ENCODE measurements around the gene CBFA2T3. TPM values are rescaled to one million over a fixed set of nuclear protein-coding genes. Genes with fewer than 3 reads are reported as not detected.
"Not testable (repeated sequence)": the region's sequence is repeated elsewhere in the genome, so short reads cannot be mapped to it uniquely, and the experiment has no call there.

The CBFA2T3 gene
- total and polyA plus RNA-seq, 4 donors, result 4.7 to 11.8 (median 6.6) TPM

DNA sequence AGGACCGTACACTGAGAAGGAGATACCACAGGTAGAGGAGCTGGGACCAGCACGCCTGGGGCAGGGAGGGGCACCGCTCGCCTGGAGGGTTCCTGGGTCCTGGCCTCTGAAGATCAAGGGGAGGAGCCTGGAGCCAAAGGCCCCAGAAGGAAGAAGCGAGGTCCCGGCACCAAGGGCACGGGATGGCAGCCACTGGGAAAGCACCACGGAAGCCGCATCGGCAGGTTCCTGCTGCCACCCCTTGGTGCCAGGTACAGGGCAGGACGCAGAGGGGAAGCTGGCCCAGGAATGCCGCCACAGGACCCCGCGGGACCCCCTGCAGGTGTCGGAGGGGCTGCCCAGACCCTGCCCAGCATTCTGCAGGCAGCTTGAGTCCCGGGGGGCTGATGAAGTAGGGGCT, 42.5 kb upstream of the CBFA2T3 start:
- Histone ChIP-seq H3K36me3 (ENCODE audit: control insufficient read depth in 4 of 4, insufficient read depth in 4 of 4, low read length in 4 of 4) (no peaks in the 10 kb centered on the region), H3K9ac (ENCODE audit: insufficient read depth in 1 of 2, low read length in 2 of 2) (no peak overlapping the region), H3K27ac (ENCODE audit: low read depth in 1 of 2, low read length in 1 of 2) (no peak overlapping the region), H3K4me1 (ENCODE audit: control insufficient read depth in 5 of 5, insufficient read depth in 5 of 5, low read length in 5 of 5) (no peaks in the 10 kb centered on the region), H3K4me3 (no peak overlapping the region), H3K27me3 (ENCODE audit: control insufficient read depth in 3 of 3, insufficient read depth in 3 of 3, low read length in 2 of 3) (peaks cover 2 to 12% (median 6%) of the 10 kb centered on the region in 3 donors), H3K9me3 (ENCODE audit: control insufficient read depth in 4 of 4, insufficient read depth in 3 of 4, low read length in 3 of 4) (peaks cover 0 to 29% (median 0%) of the 10 kb centered on the region in 4 donors)
- DNase-seq (no peak), ATAC-seq (ENCODE audit: insufficient read depth, low FRiP score) (no peak)
- 80 to 92% methylated on average over 15 to 16 of the region's 16 CpGs for WGBS, 2 donors
- TF ChIP-seq, protein P1, sequence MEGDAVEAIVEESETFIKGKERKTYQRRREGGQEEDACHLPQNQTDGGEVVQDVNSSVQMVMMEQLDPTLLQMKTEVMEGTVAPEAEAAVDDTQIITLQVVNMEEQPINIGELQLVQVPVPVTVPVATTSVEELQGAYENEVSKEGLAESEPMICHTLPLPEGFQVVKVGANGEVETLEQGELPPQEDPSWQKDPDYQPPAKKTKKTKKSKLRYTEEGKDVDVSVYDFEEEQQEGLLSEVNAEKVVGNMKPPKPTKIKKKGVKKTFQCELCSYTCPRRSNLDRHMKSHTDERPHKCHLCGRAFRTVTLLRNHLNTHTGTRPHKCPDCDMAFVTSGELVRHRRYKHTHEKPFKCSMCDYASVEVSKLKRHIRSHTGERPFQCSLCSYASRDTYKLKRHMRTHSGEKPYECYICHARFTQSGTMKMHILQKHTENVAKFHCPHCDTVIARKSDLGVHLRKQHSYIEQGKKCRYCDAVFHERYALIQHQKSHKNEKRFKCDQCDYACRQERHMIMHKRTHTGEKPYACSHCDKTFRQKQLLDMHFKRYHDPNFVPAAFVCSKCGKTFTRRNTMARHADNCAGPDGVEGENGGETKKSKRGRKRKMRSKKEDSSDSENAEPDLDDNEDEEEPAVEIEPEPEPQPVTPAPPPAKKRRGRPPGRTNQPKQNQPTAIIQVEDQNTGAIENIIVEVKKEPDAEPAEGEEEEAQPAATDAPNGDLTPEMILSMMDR (IDR thresholded peaks at IDR 0.05; ENCODE audit: control extremely low read depth, extremely low read depth), result no peak

DNA sequence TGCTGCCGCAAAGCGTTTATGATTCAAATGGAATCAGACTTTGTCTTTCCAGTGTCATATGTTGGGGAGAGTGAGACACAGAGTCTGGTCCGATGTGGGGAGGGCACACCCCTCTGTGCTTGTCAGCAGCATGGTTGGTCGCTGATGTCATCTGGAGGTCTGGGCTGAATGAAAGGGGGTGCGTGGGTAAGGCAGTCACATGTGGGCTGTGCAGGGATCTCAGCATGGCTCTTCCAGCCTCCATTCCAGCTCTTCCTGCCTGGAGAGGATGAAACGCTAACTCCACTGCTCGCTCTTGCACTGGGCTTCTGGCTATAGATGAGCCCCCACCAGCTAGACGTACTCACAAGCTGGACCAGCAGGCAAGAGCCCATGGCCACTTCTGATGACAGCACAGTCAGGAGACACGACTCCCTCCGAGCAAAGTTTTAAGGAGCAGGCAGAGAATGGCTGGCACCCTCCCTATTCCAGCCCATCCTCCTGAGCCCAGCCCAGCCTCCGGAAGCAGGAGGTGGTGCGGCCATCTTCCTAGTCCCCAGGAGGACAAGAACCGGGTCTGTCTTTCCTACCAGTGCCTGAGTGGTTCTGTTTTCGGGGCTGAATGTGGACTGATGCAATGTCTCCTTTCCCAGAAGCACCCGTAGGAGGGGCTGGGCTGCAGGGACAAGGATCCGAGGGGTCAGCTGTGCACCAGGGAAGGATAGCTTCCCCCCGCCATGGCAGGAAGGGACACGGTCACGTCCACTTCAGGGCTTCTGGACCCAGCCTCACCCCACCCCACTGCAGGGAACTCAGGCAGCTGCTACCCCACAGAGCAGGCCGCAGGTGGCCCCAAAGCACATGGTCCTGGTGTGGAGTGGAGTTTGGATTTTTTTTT, 41.5 kb upstream of the CBFA2T3 start:
- no peaks in the 10 kb centered on the region for H3K36me3 ChIP-seq (ENCODE audit: control insufficient read depth in 4 of 4, insufficient read depth in 4 of 4, low read length in 4 of 4)
- H3K4me3 ChIP-seq, result no peak overlapping the region
- DNase-seq, result no peak
- H3K9me3 ChIP-seq (ENCODE audit: control insufficient read depth in 4 of 4, insufficient read depth in 3 of 4, low read length in 3 of 4), result peaks cover 0 to 27% (median 0%) of the 10 kb centered on the region in 4 donors
- 73 to 85% methylated on average over 20 of the region's 20 CpGs for WGBS, 2 donors
- no peaks in the 10 kb centered on the region for H3K4me1 ChIP-seq (ENCODE audit: control insufficient read depth in 5 of 5, insufficient read depth in 5 of 5, low read length in 5 of 5)
- peaks cover 2 to 12% (median 6%) of the 10 kb centered on the region in 3 donors for H3K27me3 ChIP-seq (ENCODE audit: control insufficient read depth in 3 of 3, insufficient read depth in 3 of 3, low read length in 2 of 3)
- TF ChIP-seq, protein P1 (IDR thresholded peaks at IDR 0.05; ENCODE audit: control extremely low read depth, extremely low read depth), result no peak
- H3K27ac ChIP-seq (ENCODE audit: low read depth in 1 of 2, low read length in 1 of 2), result no peak overlapping the region
- no peak overlapping the region for H3K9ac ChIP-seq (ENCODE audit: insufficient read depth in 1 of 2, low read length in 2 of 2)
- ATAC-seq (ENCODE audit: insufficient read depth, low FRiP score), result no peak

DNA sequence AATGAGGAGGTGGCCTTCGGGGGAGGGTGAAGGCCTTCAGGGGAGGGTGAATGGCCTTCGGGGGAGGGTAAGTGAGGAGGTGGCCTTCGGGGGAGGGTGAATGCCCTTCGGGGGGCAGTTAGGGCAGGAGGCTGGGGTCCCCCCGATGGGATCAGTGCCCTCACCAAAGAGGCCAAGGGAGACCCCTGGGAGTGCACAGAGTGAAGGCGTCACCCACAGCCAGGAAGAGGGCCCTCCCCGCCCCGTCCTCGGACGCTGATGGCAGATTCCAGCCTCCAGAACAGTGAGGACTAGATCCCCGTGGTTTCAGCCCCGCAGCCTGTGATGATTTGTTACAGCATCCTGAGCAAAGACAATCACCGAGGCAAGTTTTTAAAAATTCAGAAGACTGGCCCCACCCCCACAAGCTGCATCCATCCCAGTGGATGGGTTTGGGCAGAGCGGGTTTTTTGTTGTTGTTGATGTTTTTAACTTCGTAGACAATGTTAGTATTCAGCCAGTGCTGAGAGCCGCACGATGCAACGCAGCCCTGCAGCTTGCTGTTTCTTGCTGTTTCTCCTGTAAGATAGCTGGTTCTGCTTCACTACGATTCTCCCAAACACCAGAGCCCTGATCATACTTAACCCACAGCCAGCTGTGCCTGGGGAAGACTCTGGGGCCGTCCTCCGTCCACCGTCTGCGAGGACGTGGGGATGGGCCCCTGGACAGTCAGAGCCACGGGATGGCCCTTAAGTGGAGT, 40.7 kb upstream of the CBFA2T3 start:
- TF ChIP-seq, protein P1 (IDR thresholded peaks at IDR 0.05; ENCODE audit: control extremely low read depth, extremely low read depth), result no peak
- no peak overlapping the region for H3K27ac ChIP-seq (ENCODE audit: low read depth in 1 of 2, low read length in 1 of 2)
- WGBS, 2 donors, result 77 to 85% methylated on average over 24 to 25 of the region's 25 CpGs
- no peak overlapping the region for H3K9ac ChIP-seq (ENCODE audit: insufficient read depth in 1 of 2, low read length in 2 of 2)
- H3K9me3 ChIP-seq (ENCODE audit: control insufficient read depth in 4 of 4, insufficient read depth in 3 of 4, low read length in 3 of 4), result peaks cover 0 to 24% (median 0%) of the 10 kb centered on the region in 4 donors
- ATAC-seq (ENCODE audit: insufficient read depth, low FRiP score) (no peak), DNase-seq (no peak)
- H3K4me1 ChIP-seq (ENCODE audit: control insufficient read depth in 5 of 5, insufficient read depth in 5 of 5, low read length in 5 of 5), result no peaks in the 10 kb centered on the region
- no peaks in the 10 kb centered on the region for H3K36me3 ChIP-seq (ENCODE audit: control insufficient read depth in 4 of 4, insufficient read depth in 4 of 4, low read length in 4 of 4)
- peaks cover 2 to 6% (median 5%) of the 10 kb centered on the region in 3 donors for H3K27me3 ChIP-seq (ENCODE audit: control insufficient read depth in 3 of 3, insufficient read depth in 3 of 3, low read length in 2 of 3)
- H3K4me3 ChIP-seq, result no peak overlapping the region

DNA sequence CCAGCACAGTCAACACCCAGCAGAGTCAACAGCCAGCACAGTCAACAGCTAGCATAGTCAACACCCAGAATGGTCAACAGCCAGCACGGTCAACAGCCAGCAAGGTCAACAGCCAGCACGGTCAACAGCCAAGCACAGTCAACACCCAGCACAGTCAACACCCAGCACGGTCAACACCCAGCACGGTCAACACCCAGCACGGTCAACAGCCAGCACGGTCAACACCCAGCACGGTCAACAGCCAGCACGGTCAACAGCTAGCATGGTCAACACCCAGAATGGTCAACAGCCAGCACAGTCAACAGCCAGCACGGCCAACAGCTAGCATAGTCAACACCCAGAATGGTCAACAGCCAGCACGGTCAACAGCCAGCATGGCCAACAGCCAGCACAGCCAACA, 39.6 kb upstream of the CBFA2T3 start:
- not testable (repeated sequence) for H3K4me3 ChIP-seq; H3K4me1 ChIP-seq (ENCODE audit: control insufficient read depth in 5 of 5, insufficient read depth in 5 of 5, low read length in 5 of 5); H3K27ac ChIP-seq (ENCODE audit: low read depth in 1 of 2, low read length in 1 of 2); H3K9ac ChIP-seq (ENCODE audit: insufficient read depth in 1 of 2, low read length in 2 of 2); H3K27me3 ChIP-seq (ENCODE audit: control insufficient read depth in 3 of 3, insufficient read depth in 3 of 3, low read length in 2 of 3); H3K36me3 ChIP-seq (ENCODE audit: control insufficient read depth in 4 of 4, insufficient read depth in 4 of 4, low read length in 4 of 4); DNase-seq; ATAC-seq (ENCODE audit: insufficient read depth, low FRiP score)
- 94 to 97% methylated on average over 10 of the region's 10 CpGs for WGBS, 2 donors
- peaks cover 0 to 21% (median 0%) of the 10 kb centered on the region in 4 donors for H3K9me3 ChIP-seq (ENCODE audit: control insufficient read depth in 4 of 4, insufficient read depth in 3 of 4, low read length in 3 of 4)
